ENCODE measurements around the gene GNG12. TPM values are rescaled to one million over a fixed set of nuclear protein-coding genes. Genes with fewer than 3 reads are reported as not detected.

Gene GNG12
- 10 to 100 TPM; 86.9 to 88.6 (median 88.1) TPM for polyA plus RNA-seq (ENCODE audit: insufficient read length in 3 of 3)
- long read RNA-seq, donor 1, full-length matches to known transcripts = 26 of 26 reads
- long read RNA-seq, donor 1, partial matches to known transcripts = 0 of 26 reads
- long read RNA-seq, donor 1, other reads (novel, unspliced or antisense) = 0 of 26 reads
- long read RNA-seq, donor 2, full-length matches to known transcripts = 28 of 28 reads
- long read RNA-seq, donor 2, partial matches to known transcripts = 0 of 28 reads
- long read RNA-seq, donor 2, other reads (novel, unspliced or antisense) = 0 of 28 reads
- long read RNA-seq, donor 3, full-length matches to known transcripts = 30 of 30 reads
- long read RNA-seq, donor 3, partial matches to known transcripts = 0 of 30 reads
- long read RNA-seq, donor 3, other reads (novel, unspliced or antisense) = 0 of 30 reads
- long read RNA-seq, donor 4, full-length matches to known transcripts = 15 of 15 reads
- long read RNA-seq, donor 4, partial matches to known transcripts = 0 of 15 reads
- long read RNA-seq, donor 4, other reads (novel, unspliced or antisense) = 0 of 15 reads
- long read RNA-seq, donor 5, full-length matches to known transcripts = 21 of 21 reads
- long read RNA-seq, donor 5, partial matches to known transcripts = 0 of 21 reads
- long read RNA-seq, donor 5, other reads (novel, unspliced or antisense) = 0 of 21 reads
- long read RNA-seq, donor 6, full-length matches to known transcripts = 29 of 29 reads
- long read RNA-seq, donor 6, partial matches to known transcripts = 0 of 29 reads
- long read RNA-seq, donor 6, other reads (novel, unspliced or antisense) = 0 of 29 reads
- long read RNA-seq, donor 7, full-length matches to known transcripts = 45 of 45 reads
- long read RNA-seq, donor 7, partial matches to known transcripts = 0 of 45 reads
- long read RNA-seq, donor 7, other reads (novel, unspliced or antisense) = 0 of 45 reads
- long read RNA-seq, donor 8, full-length matches to known transcripts = 25 of 30 reads
- long read RNA-seq, donor 8, partial matches to known transcripts = 5 of 30 reads
- long read RNA-seq, donor 8, other reads (novel, unspliced or antisense) = 0 of 30 reads
- long read RNA-seq, donor 9, full-length matches to known transcripts = 37 of 37 reads
- long read RNA-seq, donor 9, partial matches to known transcripts = 0 of 37 reads
- long read RNA-seq, donor 9, other reads (novel, unspliced or antisense) = 0 of 37 reads
- long read RNA-seq, donor 10, full-length matches to known transcripts = 21 of 21 reads
- long read RNA-seq, donor 10, partial matches to known transcripts = 0 of 21 reads
- long read RNA-seq, donor 10, other reads (novel, unspliced or antisense) = 0 of 21 reads
- long read RNA-seq, donor 11, full-length matches to known transcripts = 24 of 24 reads
- long read RNA-seq, donor 11, partial matches to known transcripts = 0 of 24 reads
- long read RNA-seq, donor 11, other reads (novel, unspliced or antisense) = 0 of 24 reads
- long read RNA-seq, donor 12, full-length matches to known transcripts = 44 of 44 reads
- long read RNA-seq, donor 12, partial matches to known transcripts = 0 of 44 reads
- long read RNA-seq, donor 12, other reads (novel, unspliced or antisense) = 0 of 44 reads
- long read RNA-seq, donor 13, full-length matches to known transcripts = 21 of 21 reads
- long read RNA-seq, donor 13, partial matches to known transcripts = 0 of 21 reads
- long read RNA-seq, donor 13, other reads (novel, unspliced or antisense) = 0 of 21 reads
- long read RNA-seq, donor 14 = 0 reads
- long read RNA-seq, donor 15, full-length matches to known transcripts = 42 of 51 reads
- long read RNA-seq, donor 15, partial matches to known transcripts = 9 of 51 reads
- long read RNA-seq, donor 15, other reads (novel, unspliced or antisense) = 0 of 51 reads
- long read RNA-seq, donor 16, full-length matches to known transcripts = 44 of 49 reads
- long read RNA-seq, donor 16, partial matches to known transcripts = 5 of 49 reads
- long read RNA-seq, donor 16, other reads (novel, unspliced or antisense) = 0 of 49 reads

GRCh38 chr1:67832737-67833601 is at the start of gene GNG12:
TSS of gene GNG12 (minus strand) at chr1:67833467. CDS start at chr1:67707686, 125,781 bp downstream.
- DNase-seq = peak; percentile 68

GRCh38 chr1:67882196-67882958 is 49.1 kb upstream of the GNG12 start:
- DNase-seq = no peak

- DNase-seq = no peak
These were observed 46.9 kb upstream of the GNG12 start for GRCh38 chr1:67880056-67880601.

GRCh38 chr1:67879485-67879884 is 46.2 kb upstream of the GNG12 start:
- no peak for DNase-seq

- no peak for DNase-seq
These were observed 41.3 kb upstream of the GNG12 start for GRCh38 chr1:67874501-67875111.

GRCh38 chr1:67869233-67869632 is 36.0 kb upstream of the GNG12 start:
- no peak for DNase-seq

GRCh38 chr1:67863637-67864036 is 30.4 kb upstream of the GNG12 start:
- DNase-seq = no peak

- DNase-seq = no peak
These were observed 29.4 kb upstream of the GNG12 start for GRCh38 chr1:67862685-67863084.

GRCh38 chr1:67861856-67862516 is 28.7 kb upstream of the GNG12 start:
- DNase-seq = no peak

GRCh38 chr1:67860776-67861175 is 27.5 kb upstream of the GNG12 start:
- peak; percentile 29 for DNase-seq

GRCh38 chr1:67856921-67857320 is 23.7 kb upstream of the GNG12 start:
- DNase-seq = no peak

- no peak for DNase-seq
These were observed 22.7 kb upstream of the GNG12 start for GRCh38 chr1:67855961-67856360.

GRCh38 chr1:67855444-67855843 is 22.2 kb upstream of the GNG12 start:
- no peak for DNase-seq

- DNase-seq = no peak
These were observed 20.4 kb upstream of the GNG12 start for GRCh38 chr1:67853704-67854103.

- no peak for DNase-seq
These were observed 18.5 kb upstream of the GNG12 start for GRCh38 chr1:67851800-67852199.

GRCh38 chr1:67850611-67851075 is 17.4 kb upstream of the GNG12 start:
- DNase-seq = no peak

- no peak for DNase-seq
These were observed 16.9 kb upstream of the GNG12 start for GRCh38 chr1:67850151-67850551.
